GM12878 (cell line): ENCODE measurements around the gene VDR.

Source experiments
- CEBPB ChIP-seq, 2 experiments: fragments of 150-350 bp in 1 of 2; IDR thresholded peaks; 2 replicates each; pipeline ENCODE4 v1.6.1; 2012 to 2014; ENCODE audit warnings: low read depth in 2 of 2, low read length in 2 of 2, borderline replicate concordance in 1 of 2, inconsistent platforms in 1 of 2
- CHD4 ChIP-seq: fragments of 200-600 bp; sonication (generic); IDR thresholded peaks from 2 replicates; pipeline ENCODE4 v1.6.1; 2016; ENCODE audit warnings: mild to moderate bottlenecking
- EED ChIP-seq: sonication (generic); IDR thresholded peaks from 2 replicates; pipeline ENCODE4 v1.6.1; 2016; ENCODE audit warnings: antibody characterized with exemption, low read depth
- EZH2 ChIP-seq: IDR thresholded peaks from 2 replicates; pipeline ENCODE4 v1.6.1; 2012; ENCODE audit warnings: low read depth, mild to moderate bottlenecking, control low read depth, inconsistent platforms, low read length, borderline replicate concordance; ENCODE audit not compliant: control insufficient read depth
- NFXL1 ChIP-seq: fragments of 450-650 bp; IDR thresholded peaks from 2 replicates; pipeline ENCODE4 v1.6.1; 2017; ENCODE audit warnings: antibody characterized with exemption, mild to moderate bottlenecking, borderline replicate concordance
- PBX3 ChIP-seq: IDR thresholded peaks from 2 replicates; pipeline ENCODE4 v1.6.1; 2011; ENCODE audit warnings: mild to moderate bottlenecking, low read depth, low read length, moderate library complexity; ENCODE audit not compliant: insufficient replicate concordance
- POLR2A ChIP-seq: IDR thresholded peaks from 2 replicates; pipeline ENCODE4 v1.6.1; 2011; ENCODE audit warnings: low read depth, mild to moderate bottlenecking, low read length
- RAD21 ChIP-seq: IDR thresholded peaks from 2 replicates; pipeline ENCODE4 v1.6.1; 2011; ENCODE audit warnings: mild to moderate bottlenecking, low read depth, low read length, moderate library complexity; ENCODE audit not compliant: insufficient read depth
- RB1 ChIP-seq: fragments of 450-650 bp; formaldehyde crosslinking; IDR thresholded peaks from 2 replicates; pipeline ENCODE4 v1.6.1; 2017; ENCODE audit warnings: mild to moderate bottlenecking, borderline replicate concordance
- USF2 ChIP-seq: IDR thresholded peaks from 2 replicates; pipeline ENCODE4 v1.6.1; 2011; ENCODE audit warnings: low read depth, low read length, improper control_type of control experiment, borderline replicate concordance
- TF ChIP-seq, protein P1 (sequence below): fragments of 150-350 bp; IDR thresholded peaks from 2 replicates; pipeline ENCODE4 v1.6.1; 2014; ENCODE audit warnings: mild to moderate bottlenecking, low read depth, low read length
- TF ChIP-seq, protein P2 (sequence below), 3 experiments: IDR thresholded peaks in 2 of 3; conservative IDR thresholded peaks in 1 of 3; 2 replicates each; pipeline ENCODE4 v1.5.1; 2011; ENCODE audit warnings: low read depth in 3 of 3, low read length in 3 of 3, mild to moderate bottlenecking in 3 of 3, control low read depth in 2 of 3, moderate library complexity in 2 of 3, inconsistent platforms in 1 of 3, mixed read lengths in 1 of 3; ENCODE audit not compliant: control insufficient read depth in 2 of 3, insufficient read depth in 1 of 3; ENCODE audit errors: extremely low read depth in 1 of 3

DNA sequence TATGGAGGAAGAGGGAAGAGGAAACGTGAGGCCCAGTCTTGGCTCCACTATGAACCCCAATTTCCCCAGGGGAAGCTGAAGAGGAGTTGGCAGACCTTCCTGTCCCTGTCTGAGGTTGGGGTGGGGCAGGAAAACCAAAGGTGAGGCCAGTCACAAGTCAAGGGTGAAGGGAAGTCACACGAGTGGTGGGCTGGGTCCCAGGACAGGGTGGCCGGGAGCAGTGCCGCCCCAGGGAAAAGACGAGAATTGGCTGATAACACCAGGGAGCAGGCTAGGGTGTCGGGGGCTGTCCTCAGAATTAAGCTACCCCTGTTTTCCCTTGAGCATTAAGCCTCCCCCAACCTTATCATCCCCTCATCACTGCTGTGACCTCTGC, 3.1 kb downstream of the VDR start:
- TF ChIP-seq, protein P1, sequence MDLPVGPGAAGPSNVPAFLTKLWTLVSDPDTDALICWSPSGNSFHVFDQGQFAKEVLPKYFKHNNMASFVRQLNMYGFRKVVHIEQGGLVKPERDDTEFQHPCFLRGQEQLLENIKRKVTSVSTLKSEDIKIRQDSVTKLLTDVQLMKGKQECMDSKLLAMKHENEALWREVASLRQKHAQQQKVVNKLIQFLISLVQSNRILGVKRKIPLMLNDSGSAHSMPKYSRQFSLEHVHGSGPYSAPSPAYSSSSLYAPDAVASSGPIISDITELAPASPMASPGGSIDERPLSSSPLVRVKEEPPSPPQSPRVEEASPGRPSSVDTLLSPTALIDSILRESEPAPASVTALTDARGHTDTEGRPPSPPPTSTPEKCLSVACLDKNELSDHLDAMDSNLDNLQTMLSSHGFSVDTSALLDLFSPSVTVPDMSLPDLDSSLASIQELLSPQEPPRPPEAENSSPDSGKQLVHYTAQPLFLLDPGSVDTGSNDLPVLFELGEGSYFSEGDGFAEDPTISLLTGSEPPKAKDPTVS = no peak
- TF ChIP-seq POLR2A (no peak), RB1 (no peak), EED (no peak), CEBPB (IDR thresholded peaks at IDR 0.05; ENCODE audit: borderline replicate concordance in 1 of 2, low read depth in 2 of 2, low read length in 2 of 2) (no peak), CHD4 (no peak), RAD21 (no peak), EZH2 (no peak), NFXL1 (no peak), USF2 (no peak), PBX3 (no peak)
- TF ChIP-seq, protein P2, sequence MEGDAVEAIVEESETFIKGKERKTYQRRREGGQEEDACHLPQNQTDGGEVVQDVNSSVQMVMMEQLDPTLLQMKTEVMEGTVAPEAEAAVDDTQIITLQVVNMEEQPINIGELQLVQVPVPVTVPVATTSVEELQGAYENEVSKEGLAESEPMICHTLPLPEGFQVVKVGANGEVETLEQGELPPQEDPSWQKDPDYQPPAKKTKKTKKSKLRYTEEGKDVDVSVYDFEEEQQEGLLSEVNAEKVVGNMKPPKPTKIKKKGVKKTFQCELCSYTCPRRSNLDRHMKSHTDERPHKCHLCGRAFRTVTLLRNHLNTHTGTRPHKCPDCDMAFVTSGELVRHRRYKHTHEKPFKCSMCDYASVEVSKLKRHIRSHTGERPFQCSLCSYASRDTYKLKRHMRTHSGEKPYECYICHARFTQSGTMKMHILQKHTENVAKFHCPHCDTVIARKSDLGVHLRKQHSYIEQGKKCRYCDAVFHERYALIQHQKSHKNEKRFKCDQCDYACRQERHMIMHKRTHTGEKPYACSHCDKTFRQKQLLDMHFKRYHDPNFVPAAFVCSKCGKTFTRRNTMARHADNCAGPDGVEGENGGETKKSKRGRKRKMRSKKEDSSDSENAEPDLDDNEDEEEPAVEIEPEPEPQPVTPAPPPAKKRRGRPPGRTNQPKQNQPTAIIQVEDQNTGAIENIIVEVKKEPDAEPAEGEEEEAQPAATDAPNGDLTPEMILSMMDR (IDR thresholded peaks at IDR 0.05 in 2 of 3, conservative IDR thresholded peaks at IDR 0.05 in 1 of 3; ENCODE audit: control insufficient read depth in 2 of 3, extremely low read depth in 1 of 3, insufficient read depth in 1 of 3, low read depth in 3 of 3, low read length in 3 of 3) = no peak
